Ishikawa (cell line): ENCODE measurements around the gene SLC35A1.

Source experiments
- CEBPB ChIP-seq: IDR thresholded peaks from 2 replicates; pipeline ENCODE4 v1.6.1; 2012
- FOXM1 ChIP-seq: IDR thresholded peaks from 2 replicates; pipeline ENCODE4 v1.6.1; 2012; ENCODE audit warnings: low read depth, borderline replicate concordance
- NFIC ChIP-seq: IDR thresholded peaks from 2 replicates; pipeline ENCODE4 v1.6.1; 2012
- RAD21 ChIP-seq: IDR thresholded peaks from 2 replicates; pipeline ENCODE4 v1.6.1; 2012; ENCODE audit warnings: low read depth
- YY1 ChIP-seq: IDR thresholded peaks from 2 replicates; pipeline ENCODE4 v1.6.1; 2012; ENCODE audit warnings: low read depth
- TF ChIP-seq, protein P1 (sequence below): IDR thresholded peaks from 2 replicates; pipeline ENCODE4 v1.6.1; 2012
- TF ChIP-seq, protein P2 (sequence below): IDR thresholded peaks from 2 replicates; pipeline ENCODE4 v1.6.1; 2012; ENCODE audit warnings: low read depth, mild to moderate bottlenecking
- TF ChIP-seq, protein P3 (sequence below): IDR thresholded peaks from 2 replicates; pipeline ENCODE4 v1.6.1; 2012

DNA sequence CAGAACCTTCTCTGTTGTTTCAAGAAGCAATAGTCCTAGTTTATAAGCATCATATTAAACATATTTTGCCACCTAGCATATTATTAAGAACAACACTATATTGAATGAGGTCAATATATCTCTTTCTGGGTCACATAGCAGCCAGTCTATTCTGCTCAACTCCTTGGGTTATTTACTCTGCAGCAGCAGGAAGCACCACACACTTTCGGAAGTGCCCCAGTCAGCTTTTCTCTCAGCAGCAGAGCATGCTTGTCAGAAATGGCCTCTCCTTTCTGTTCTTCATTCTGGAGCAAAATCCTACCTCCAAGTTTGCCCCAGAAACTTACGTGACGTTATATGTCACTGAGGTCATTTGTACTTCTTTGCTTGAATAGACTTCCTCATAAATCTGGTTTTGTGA lies 42.3 kb upstream of the SLC35A1 start:
- TF ChIP-seq, protein P1, sequence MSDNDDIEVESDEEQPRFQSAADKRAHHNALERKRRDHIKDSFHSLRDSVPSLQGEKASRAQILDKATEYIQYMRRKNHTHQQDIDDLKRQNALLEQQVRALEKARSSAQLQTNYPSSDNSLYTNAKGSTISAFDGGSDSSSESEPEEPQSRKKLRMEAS = no peak
- TF ChIP-seq, protein P2, sequence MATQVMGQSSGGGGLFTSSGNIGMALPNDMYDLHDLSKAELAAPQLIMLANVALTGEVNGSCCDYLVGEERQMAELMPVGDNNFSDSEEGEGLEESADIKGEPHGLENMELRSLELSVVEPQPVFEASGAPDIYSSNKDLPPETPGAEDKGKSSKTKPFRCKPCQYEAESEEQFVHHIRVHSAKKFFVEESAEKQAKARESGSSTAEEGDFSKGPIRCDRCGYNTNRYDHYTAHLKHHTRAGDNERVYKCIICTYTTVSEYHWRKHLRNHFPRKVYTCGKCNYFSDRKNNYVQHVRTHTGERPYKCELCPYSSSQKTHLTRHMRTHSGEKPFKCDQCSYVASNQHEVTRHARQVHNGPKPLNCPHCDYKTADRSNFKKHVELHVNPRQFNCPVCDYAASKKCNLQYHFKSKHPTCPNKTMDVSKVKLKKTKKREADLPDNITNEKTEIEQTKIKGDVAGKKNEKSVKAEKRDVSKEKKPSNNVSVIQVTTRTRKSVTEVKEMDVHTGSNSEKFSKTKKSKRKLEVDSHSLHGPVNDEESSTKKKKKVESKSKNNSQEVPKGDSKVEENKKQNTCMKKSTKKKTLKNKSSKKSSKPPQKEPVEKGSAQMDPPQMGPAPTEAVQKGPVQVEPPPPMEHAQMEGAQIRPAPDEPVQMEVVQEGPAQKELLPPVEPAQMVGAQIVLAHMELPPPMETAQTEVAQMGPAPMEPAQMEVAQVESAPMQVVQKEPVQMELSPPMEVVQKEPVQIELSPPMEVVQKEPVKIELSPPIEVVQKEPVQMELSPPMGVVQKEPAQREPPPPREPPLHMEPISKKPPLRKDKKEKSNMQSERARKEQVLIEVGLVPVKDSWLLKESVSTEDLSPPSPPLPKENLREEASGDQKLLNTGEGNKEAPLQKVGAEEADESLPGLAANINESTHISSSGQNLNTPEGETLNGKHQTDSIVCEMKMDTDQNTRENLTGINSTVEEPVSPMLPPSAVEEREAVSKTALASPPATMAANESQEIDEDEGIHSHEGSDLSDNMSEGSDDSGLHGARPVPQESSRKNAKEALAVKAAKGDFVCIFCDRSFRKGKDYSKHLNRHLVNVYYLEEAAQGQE = no peak
- TF ChIP-seq YY1 (no peak), NFIC (no peak), FOXM1 (no peak), CEBPB (no peak), RAD21 (no peak)
- TF ChIP-seq, protein P3, sequence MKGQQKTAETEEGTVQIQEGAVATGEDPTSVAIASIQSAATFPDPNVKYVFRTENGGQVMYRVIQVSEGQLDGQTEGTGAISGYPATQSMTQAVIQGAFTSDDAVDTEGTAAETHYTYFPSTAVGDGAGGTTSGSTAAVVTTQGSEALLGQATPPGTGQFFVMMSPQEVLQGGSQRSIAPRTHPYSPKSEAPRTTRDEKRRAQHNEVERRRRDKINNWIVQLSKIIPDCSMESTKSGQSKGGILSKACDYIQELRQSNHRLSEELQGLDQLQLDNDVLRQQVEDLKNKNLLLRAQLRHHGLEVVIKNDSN = no peak
